Activated CD4-positive, alpha-beta T cell treated with anti-CD3 and anti-CD28 coated beads for 36 hours (primary cell): ENCODE data around the gene DAB2IP. TPM values are rescaled to one million over a fixed set of nuclear protein-coding genes. Genes with fewer than 3 reads are reported as not detected.
A peak's percentile ranks its signal among the peaks of the same experiment; 100 is the strongest.

Source experiments
- ATAC-seq: fragments of 200-7000 bp; cut with Tn5 transposase; one replicate; pipeline ENCODE4 v1.10.0; 2021; ENCODE audit warnings: mild to moderate bottlenecking, moderate library complexity
- CTCF ChIA-PET: fragments of 350-600 bp; sonication (Branson Sonifier 250); formaldehyde crosslinking; loops from one replicate; lab custom pipeline; 2021; ENCODE audit warnings: antibody characterized with exemption; lab: Charles Lee
- POLR2A ChIA-PET: fragments of 350-600 bp; sonication (Branson Sonifier 250); formaldehyde crosslinking; loops from one replicate; lab custom pipeline; 2021; ENCODE audit warnings: antibody characterized with exemption, inconsistent platforms; lab: Charles Lee
- DNase-seq: peaks from one replicate; pipeline ENCODE4 v3.0.0-alpha.2; 2020
- H3K27ac Mint-ChIP-seq: one replicate; pipeline ENCODE4 v1.8.0; 2021; ENCODE audit warnings: mixed read lengths
- H3K27me3 Mint-ChIP-seq: one replicate; pipeline ENCODE4 v1.8.0; 2021; ENCODE audit warnings: mixed read lengths
- H3K36me3 Mint-ChIP-seq: one replicate; pipeline ENCODE4 v1.8.0; 2021; ENCODE audit warnings: low read depth, mixed read lengths
- H3K4me1 Mint-ChIP-seq: one replicate; pipeline ENCODE4 v1.8.0; 2021; ENCODE audit warnings: mixed read lengths
- H3K4me3 Mint-ChIP-seq: one replicate; pipeline ENCODE4 v1.8.0; 2021; ENCODE audit warnings: mild to moderate bottlenecking, moderate library complexity, mixed read lengths
- H3K9me3 Mint-ChIP-seq: one replicate; pipeline ENCODE4 v1.8.0; 2021; ENCODE audit warnings: low read depth, mixed read lengths
- intact Hi-C, 2 experiments: fragments of 100-400 bp; cut with DNase I in 1 of 2; cut with micrococcal nuclease in 1 of 2; formaldehyde crosslinking; loops; one replicate each; pipeline versions ENCODE4 v1.14.2 to v1.15.1; 2022 to 2024; cut with DNase I, micrococcal nuclease
- total RNA-seq, 2 experiments: library from RNA; stranded (reverse); gene quantifications; one replicate each; pipeline ENCODE4 v1.2.3, GENCODE V29; 2021

The DAB2IP gene
- total RNA-seq, 2 experiments from 2014 or later = 0.02 to 0.28 TPM

GRCh38 chr9:121771851-121772599 is 120.6 kb downstream of the DAB2IP start:
- DNase-seq (no peak), ATAC-seq (no peak)
- Mint-ChIP-seq H3K4me1 (no peaks in the 10 kb centered on the region), H3K27ac (no peak overlapping the region), H3K9me3 (no peaks in the 10 kb centered on the region), H3K36me3 (no peaks in the 10 kb centered on the region), H3K27me3 (no peaks in the 10 kb centered on the region), H3K4me3 (no peak overlapping the region)
- ChIA-PET CTCF (no interaction called here), POLR2A (no interaction called here)
- intact Hi-C loops = no loop called here

GRCh38 chr9:121772600-121773285 is 121.3 kb downstream of the DAB2IP start:
- peak; percentile 2 for DNase-seq
- Mint-ChIP-seq H3K27ac (no peak overlapping the region), H3K9me3 (no peaks in the 10 kb centered on the region), H3K4me3 (no peak overlapping the region), H3K4me1 (no peaks in the 10 kb centered on the region), H3K36me3 (no peaks in the 10 kb centered on the region), H3K27me3 (no peaks in the 10 kb centered on the region)
- intact Hi-C loops = no loop called here
- ATAC-seq = no peak
- ChIA-PET POLR2A (no interaction called here), CTCF (no interaction called here)

GRCh38 chr9:121773286-121773953 is 122.0 kb downstream of the DAB2IP start:
- Mint-ChIP-seq H3K27ac (no peak overlapping the region), H3K27me3 (no peaks in the 10 kb centered on the region), H3K36me3 (no peaks in the 10 kb centered on the region), H3K9me3 (peaks cover 1% of the 10 kb centered on the region), H3K4me3 (no peak overlapping the region), H3K4me1 (no peaks in the 10 kb centered on the region)
- peak; percentile 3 for DNase-seq
- ChIA-PET POLR2A (no interaction called here), CTCF (no interaction called here)
- intact Hi-C loops = no loop called here
- no peak for ATAC-seq

- DNase-seq = no peak
- Mint-ChIP-seq H3K27ac (no peak overlapping the region), H3K27me3 (no peaks in the 10 kb centered on the region), H3K4me1 (no peaks in the 10 kb centered on the region), H3K9me3 (peaks cover 2% of the 10 kb centered on the region), H3K36me3 (no peaks in the 10 kb centered on the region), H3K4me3 (no peak overlapping the region)
- ChIA-PET CTCF (no interaction called here), POLR2A (no interaction called here)
- no peak for ATAC-seq
- intact Hi-C loops = no loop called here
Observed at GRCh38 chr9:121773954-121774714, 122.7 kb downstream of the DAB2IP start.

GRCh38 chr9:121774715-121775613 is 123.5 kb downstream of the DAB2IP start:
- DNase-seq = peak; percentile 7
- POLR2A ChIA-PET = no interaction called here
- no peak overlapping the region for H3K27ac Mint-ChIP-seq
- no peak overlapping the region for H3K4me3 Mint-ChIP-seq
- ATAC-seq = no peak
- no peaks in the 10 kb centered on the region for H3K27me3 Mint-ChIP-seq
- H3K36me3 Mint-ChIP-seq = no peaks in the 10 kb centered on the region
- intact Hi-C loops = no loop called here
- H3K9me3 Mint-ChIP-seq = peaks cover 2% of the 10 kb centered on the region
- CTCF ChIA-PET = no interaction called here
- H3K4me1 Mint-ChIP-seq = no peaks in the 10 kb centered on the region

- intact Hi-C loops = no loop called here
- CTCF ChIA-PET = no interaction called here
- ATAC-seq (no peak), DNase-seq (peak; percentile 2)
- Mint-ChIP-seq H3K4me3 (no peak overlapping the region), H3K9me3 (peaks cover 2% of the 10 kb centered on the region), H3K27me3 (no peaks in the 10 kb centered on the region), H3K36me3 (no peaks in the 10 kb centered on the region), H3K4me1 (no peaks in the 10 kb centered on the region), H3K27ac (no peak overlapping the region)
- POLR2A ChIA-PET = no interaction called here
Observed at GRCh38 chr9:121776001-121776738, 124.7 kb downstream of the DAB2IP start.

- Mint-ChIP-seq H3K27me3 (no peaks in the 10 kb centered on the region), H3K36me3 (no peaks in the 10 kb centered on the region), H3K27ac (no peak overlapping the region), H3K9me3 (peaks cover 2% of the 10 kb centered on the region), H3K4me1 (no peaks in the 10 kb centered on the region), H3K4me3 (no peak overlapping the region)
- intact Hi-C loops = no loop called here
- no peak for DNase-seq
- no peak for ATAC-seq
- ChIA-PET POLR2A (no interaction called here), CTCF (no interaction called here)
Observed at GRCh38 chr9:121776739-121777637, 125.6 kb downstream of the DAB2IP start.

GRCh38 chr9:121778252-121779225 is 127.1 kb downstream of the DAB2IP start:
- peaks cover under 1% of the 10 kb centered on the region for H3K4me1 Mint-ChIP-seq
- intact Hi-C loops = no loop called here
- no peaks in the 10 kb centered on the region for H3K36me3 Mint-ChIP-seq
- H3K27ac Mint-ChIP-seq = no peak overlapping the region
- H3K9me3 Mint-ChIP-seq = peaks cover 2% of the 10 kb centered on the region
- ChIA-PET CTCF (interaction anchor here (0.6 kb wide), 1 partner anchor 468 kb away, joined by 3 read pairs; no protein-coding TSS in a partner anchor), POLR2A (no interaction called here)
- no peaks in the 10 kb centered on the region for H3K27me3 Mint-ChIP-seq
- no peak overlapping the region for H3K4me3 Mint-ChIP-seq
- DNase-seq (no peak), ATAC-seq (no peak)
